ENCODE measurements around the gene GPANK1.
A peak's percentile ranks its signal among the peaks of the same experiment; 100 is the strongest.

Gene GPANK1

GRCh38 chr6:31636698-31637596 is 27.9 kb downstream of the GPANK1 start:
- no peak for DNase-seq

GRCh38 chr6:31634969-31635575 is 29.7 kb downstream of the GPANK1 start:
- DNase-seq: no peak

DNA sequence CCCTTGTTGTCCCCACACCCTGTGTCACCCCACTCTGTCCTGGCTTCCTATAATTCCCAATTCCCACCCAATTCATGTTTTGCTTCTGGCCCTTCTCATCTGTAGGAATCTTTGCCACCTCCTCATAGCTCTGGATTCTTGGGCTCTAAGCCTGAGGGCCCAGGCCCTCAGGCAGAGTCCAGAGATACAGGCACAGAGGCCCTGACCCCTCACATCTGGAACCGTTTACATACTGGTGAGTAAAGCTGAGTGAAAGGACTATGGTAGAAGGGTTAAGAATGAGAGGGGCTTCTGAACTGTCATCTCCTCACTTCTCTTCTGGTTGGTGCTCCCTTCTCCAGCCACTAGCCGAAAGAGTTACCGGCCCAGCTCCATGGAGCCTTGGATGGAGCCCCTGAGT is 30.7 kb downstream of the GPANK1 start:
- DNase-seq: no peak

DNA sequence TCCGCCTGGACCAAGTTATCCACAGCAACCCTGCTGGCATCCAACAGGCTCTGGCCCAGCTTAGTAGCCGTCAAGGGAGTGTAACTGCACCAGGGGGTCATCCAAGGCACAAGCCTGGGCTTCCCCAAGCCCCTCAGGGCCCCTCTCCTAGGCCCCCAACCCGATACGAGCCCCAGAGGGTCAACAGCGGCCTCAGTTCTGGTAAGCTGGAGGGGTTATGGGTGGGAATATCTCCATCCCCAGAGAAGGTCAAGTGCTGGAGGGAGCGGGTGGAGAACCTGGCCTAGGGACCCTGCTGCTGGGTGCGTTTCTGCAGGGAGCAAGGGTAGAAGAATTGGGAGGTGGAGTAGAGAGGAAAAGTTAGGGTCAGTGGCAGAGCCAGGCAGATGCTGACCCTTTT is 31.4 kb downstream of the GPANK1 start:
- no peak for DNase-seq

- DNase-seq: no peak
These were observed 32.4 kb downstream of the GPANK1 start for GRCh38 chr6:31632279-31632946.

DNA sequence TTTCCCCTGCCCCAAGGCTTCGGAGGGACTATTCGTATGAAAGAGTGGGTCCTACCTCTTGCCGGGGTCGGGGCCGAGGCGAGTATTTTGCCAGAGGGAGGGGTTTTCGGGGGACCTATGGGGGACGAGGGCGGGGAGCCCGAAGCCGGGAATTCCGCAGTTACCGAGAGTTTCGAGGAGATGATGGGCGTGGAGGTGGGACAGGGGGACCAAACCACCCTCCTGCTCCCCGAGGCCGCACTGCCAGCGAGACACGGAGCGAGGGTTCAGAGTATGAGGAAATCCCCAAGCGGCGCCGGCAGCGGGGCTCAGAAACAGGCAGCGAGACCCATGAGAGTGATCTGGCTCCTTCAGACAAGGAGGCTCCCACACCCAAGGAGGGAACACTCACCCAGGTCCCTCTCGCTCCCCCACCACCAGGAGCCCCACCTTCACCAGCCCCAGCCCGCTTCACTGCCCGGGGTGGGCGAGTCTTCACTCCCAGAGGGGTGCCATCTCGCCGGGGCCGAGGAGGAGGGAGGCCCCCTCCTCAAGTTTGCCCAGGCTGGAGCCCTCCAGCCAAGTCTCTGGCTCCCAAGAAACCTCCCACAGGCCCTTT is 33.0 kb downstream of the GPANK1 start:
- DNase-seq: no peak

- no peak for DNase-seq
These were observed 33.6 kb downstream of the GPANK1 start for GRCh38 chr6:31631209-31631608.

DNA sequence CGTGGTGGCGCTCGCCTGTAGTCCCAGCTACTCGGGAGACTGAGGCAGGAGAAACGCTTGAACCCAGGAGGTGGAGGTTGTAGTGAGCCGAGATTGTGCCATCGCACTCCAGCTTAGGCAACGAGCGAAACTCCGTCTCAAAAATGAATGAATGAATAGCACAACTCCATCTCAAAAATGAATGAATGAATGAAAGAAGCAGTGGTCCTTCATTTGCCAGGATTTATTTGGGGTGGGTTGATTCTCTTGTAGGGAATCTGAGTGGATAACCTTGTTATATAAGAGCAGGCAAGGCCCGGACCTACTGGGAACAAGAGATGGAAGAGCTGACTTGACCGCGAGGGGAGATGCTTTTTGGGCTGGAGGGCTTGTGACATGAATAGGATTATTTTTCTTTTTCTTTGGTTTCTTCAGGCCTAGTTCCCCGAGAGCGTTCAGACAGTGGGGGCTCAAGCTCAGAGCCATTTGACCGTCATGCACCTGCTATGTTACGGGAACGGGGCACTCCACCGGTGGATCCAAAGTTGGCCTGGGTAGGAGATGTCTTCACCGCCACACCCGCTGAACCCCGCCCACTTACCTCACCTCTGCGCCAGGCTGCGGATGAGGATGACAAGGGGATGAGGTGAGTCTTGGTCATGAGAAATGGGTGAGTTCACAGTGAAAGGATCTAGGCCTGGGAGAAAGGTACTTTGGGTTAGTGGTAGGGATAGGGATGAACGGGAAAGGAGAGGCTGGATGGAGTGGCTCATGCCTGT is 34.4 kb downstream of the GPANK1 start:
- DNase-seq: no peak

GRCh38 chr6:31629014-31629413 is 35.8 kb downstream of the GPANK1 start:
- DNase-seq: no peak

DNA sequence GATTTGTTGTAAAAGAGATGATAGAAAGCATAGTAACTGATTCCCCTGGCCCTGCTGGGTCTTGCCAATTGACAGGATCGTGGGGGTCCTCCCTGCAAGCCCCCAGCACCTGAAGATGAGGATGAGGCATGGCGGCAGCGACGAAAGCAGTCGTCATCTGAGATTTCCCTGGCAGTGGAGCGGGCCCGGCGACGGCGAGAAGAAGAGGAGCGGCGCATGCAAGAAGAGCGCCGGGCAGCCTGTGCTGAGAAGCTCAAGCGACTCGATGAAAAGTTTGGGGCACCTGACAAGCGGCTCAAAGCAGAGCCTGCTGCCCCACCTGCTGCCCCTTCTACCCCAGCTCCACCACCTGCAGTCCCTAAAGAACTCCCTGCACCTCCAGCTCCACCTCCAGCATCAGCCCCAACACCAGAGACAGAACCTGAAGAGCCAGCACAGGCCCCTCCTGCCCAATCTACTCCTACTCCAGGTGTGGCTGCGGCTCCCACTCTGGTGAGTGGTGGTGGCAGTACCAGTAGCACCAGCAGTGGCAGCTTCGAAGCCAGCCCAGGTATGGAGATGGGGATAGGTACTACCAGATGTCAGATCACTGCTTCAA is 37.0 kb downstream of the GPANK1 start:
- DNase-seq: no peak

- no peak for DNase-seq
These were observed 37.8 kb downstream of the GPANK1 start for GRCh38 chr6:31626952-31627351.

- DNase-seq: no peak
These were observed 40.7 kb downstream of the GPANK1 start for GRCh38 chr6:31624070-31624469.

DNA sequence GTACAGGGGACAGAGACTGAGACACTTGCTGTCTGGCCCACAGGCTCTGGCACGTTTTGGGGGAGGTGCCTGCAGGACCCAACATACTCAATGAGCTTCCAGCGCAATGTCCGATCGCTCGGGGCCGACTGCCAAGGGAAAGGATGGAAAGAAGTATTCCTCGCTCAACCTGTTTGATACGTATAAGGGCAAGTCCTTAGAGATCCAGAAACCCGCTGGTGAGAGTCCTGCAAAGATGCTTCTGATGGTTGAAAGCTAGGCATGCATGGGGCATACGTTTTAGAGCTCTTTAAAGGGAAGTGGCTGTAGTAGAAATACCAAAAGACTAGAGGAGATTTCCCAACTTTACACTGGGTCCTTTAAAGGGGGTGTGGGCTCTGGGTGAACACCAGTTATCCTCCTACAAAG is 42.1 kb downstream of the GPANK1 start:
- no peak for DNase-seq

DNA sequence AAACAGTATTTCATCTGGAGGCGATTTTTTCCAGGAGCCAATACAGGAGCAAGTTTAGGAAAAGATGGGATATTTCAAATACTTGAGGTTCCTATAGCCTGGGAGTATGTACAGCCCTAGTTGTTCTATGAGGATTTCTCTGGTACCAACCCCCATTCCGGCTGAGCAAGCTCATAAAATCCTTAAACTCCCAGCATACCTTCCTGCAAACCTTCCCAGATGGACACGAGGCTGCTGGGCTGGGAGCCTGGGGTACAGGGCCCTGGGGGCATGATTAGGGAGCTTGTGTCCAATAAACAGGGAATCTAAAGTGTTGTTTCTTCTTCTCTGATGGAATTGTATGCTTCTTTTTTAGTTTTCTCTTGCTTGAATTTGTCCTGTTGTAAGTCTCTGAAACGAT is 42.8 kb downstream of the GPANK1 start:
- no peak for DNase-seq

- DNase-seq: no peak
These were observed 43.4 kb downstream of the GPANK1 start for GRCh38 chr6:31621320-31621939.

GRCh38 chr6:31620586-31621319 is 44.0 kb downstream of the GPANK1 start, which contains the start of gene PRRC2A:
Gene PRRC2A, plus strand, starts transcription at chr6:31620715. Its CDS starts 2,075 bp downstream, at chr6:31622790.
- DNase-seq: no peak

DNA sequence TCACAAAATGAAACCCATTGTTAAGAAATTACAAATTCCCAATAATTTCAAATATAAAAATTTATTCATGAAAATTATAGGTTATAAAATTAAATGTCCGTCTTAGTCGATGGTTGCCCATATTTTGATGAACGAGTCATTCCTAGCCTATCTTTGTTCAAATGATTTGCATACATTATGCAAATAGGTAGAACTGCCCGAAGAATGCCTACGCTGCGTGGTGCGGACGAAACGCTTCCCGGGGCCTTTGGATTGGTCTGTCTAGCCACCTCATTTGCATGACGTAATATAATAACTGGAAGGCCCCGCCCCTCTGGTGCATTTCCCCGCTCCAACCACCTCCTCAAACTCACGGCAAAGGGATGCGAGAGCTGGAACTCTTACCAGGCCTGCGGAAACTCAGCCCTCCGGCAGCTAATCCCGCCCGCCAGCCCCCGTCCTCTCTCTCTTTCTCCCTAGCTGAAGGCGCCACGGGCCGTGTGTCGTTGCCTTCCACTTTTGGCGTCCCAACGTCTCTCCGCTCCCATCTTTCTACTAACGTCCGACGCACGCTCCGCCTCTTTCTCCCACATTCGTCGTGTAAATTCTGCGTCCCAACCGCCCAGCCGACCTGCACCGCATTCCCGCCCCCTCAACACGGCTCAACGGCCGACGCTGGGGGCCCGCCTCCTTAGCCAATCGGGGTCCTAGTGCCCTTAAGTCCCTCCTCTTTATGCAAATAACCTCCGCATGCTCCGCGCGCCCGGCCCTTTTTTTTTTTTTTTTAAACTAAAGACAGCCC is 44.8 kb downstream of the GPANK1 start:
- DNase-seq: peak; percentile 99

GRCh38 chr6:31617010-31617409 is 47.8 kb downstream of the GPANK1 start:
- DNase-seq: no peak

DNA sequence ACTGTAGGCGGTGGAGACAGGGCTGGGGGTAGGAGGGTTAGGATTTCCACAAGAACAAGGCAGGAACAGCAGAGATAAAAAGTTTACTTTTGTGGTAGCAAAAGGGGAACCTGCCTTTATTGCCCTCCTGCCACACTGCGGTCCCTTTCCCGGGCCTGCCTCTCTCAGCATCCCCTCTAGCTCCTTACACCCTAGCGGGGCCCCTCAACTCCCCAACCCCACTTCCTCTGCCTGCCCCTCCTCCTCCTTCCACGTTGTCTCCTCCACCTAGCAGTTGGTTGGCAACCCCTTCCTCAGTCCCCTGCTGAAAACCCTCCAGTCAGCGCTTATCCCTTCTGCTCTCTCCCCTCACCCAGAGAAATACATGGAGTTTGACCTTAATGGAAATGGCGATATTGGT is 49.0 kb downstream of the GPANK1 start:
- no peak for DNase-seq

Measured in CD4-positive, alpha-beta T cell treated with Interleukin-4 for 4 hours (primary cell).